IMR-90 (cell line): ENCODE results near the gene TNFRSF25. TPM values are rescaled to one million over a fixed set of nuclear protein-coding genes. Genes with fewer than 3 reads are reported as not detected.

Source experiments
- ATAC-seq: fragments of 200-7000 bp; cut with Tn5 transposase; 2 replicates; pipeline ENCODE4 v1.9.1; 2020; ENCODE audit warnings: low read depth, mild to moderate bottlenecking, moderate library complexity
- BruUV-seq: library from RNA; stranded (reverse); fragments of 400-500 nt; replicated peaks from 2 replicates; lab custom pipeline; 2021; lab: Mats Ljungman, UMichigan
- CTCF ChIA-PET: fragments of 300-600 bp; formaldehyde crosslinking; extraction: SDS; loops from one replicate; lab custom pipeline; 2021; ENCODE audit warnings: antibody characterized with exemption; lab: Yijun Ruan, JAX
- POLR2A ChIA-PET: fragments of 300-600 bp; sonication (Branson Sonifier 250); formaldehyde crosslinking; loops from one replicate; lab custom pipeline; 2022; ENCODE audit warnings: antibody characterized with exemption; ENCODE audit not compliant: unreplicated experiment; lab: Charles Lee
- DNase-seq: peaks from one replicate; pipeline ENCODE4 v3.0.0; 2013
- H2AFZ ChIP-seq: replicated peaks from 2 replicates; pipeline ENCODE3; 2013; ENCODE audit warnings: low read length, mild to moderate bottlenecking; ENCODE audit not compliant: poor library complexity
- H2AK5ac ChIP-seq: 2 replicates; pipeline ENCODE4 v1.6.1; 2013; ENCODE audit warnings: low read depth, low read length, inconsistent platforms
- H2AK9ac ChIP-seq: replicated peaks from 2 replicates; pipeline ENCODE3; 2013; ENCODE audit warnings: mild to moderate bottlenecking, low read depth, low read length, moderate library complexity; ENCODE audit not compliant: poor library complexity
- H2BK120ac ChIP-seq: 2 replicates; pipeline ENCODE4 v1.6.1; 2013; ENCODE audit warnings: low read depth, low read length, inconsistent platforms
- H2BK15ac ChIP-seq: 3 replicates; pipeline ENCODE4 v1.6.1; 2013; ENCODE audit warnings: low read depth, low read length, inconsistent platforms
- H2BK20ac ChIP-seq: 2 replicates; pipeline ENCODE4 v1.6.1; 2013; ENCODE audit warnings: low read depth, mild to moderate bottlenecking, inconsistent platforms, low read length, moderate library complexity
- H2BK5ac ChIP-seq: 2 replicates; pipeline ENCODE4 v1.6.1; 2013; ENCODE audit warnings: mild to moderate bottlenecking, low read depth, low read length, inconsistent platforms; ENCODE audit not compliant: poor library complexity, severe bottlenecking
- H3K14ac ChIP-seq: replicated peaks from 2 replicates; pipeline ENCODE4 v1.6.1; 2013; ENCODE audit warnings: low read depth, low read length, inconsistent platforms
- H3K18ac ChIP-seq: 2 replicates; pipeline ENCODE4 v1.6.1; 2013; ENCODE audit warnings: low read depth, low read length, control low read depth
- H3K23ac ChIP-seq: 2 replicates; pipeline ENCODE4 v1.6.1; 2013; ENCODE audit warnings: low read depth, low read length, inconsistent platforms
- H3K27ac ChIP-seq: 2 replicates; pipeline ENCODE4 v1.5.1; 2013; ENCODE audit warnings: mild to moderate bottlenecking, control low read depth, low read length; ENCODE audit not compliant: insufficient read depth
- H3K27me3 ChIP-seq: 2 replicates; pipeline ENCODE4 v1.6.1; 2013; ENCODE audit warnings: low read length; ENCODE audit not compliant: control insufficient read depth, insufficient read depth
- H3K36me3 ChIP-seq: 2 replicates; pipeline ENCODE4 v1.6.1; 2013; ENCODE audit warnings: low read length, mixed read lengths; ENCODE audit not compliant: control insufficient read depth, insufficient read depth
- H3K4ac ChIP-seq: 2 replicates; pipeline ENCODE4 v1.6.1; 2013; ENCODE audit warnings: low read depth, low read length, inconsistent platforms
- H3K4me1 ChIP-seq: 2 replicates; pipeline ENCODE4 v1.6.1; 2013; ENCODE audit warnings: low read length, mixed read lengths; ENCODE audit not compliant: control insufficient read depth, insufficient read depth
- H3K4me2 ChIP-seq: 2 replicates; pipeline ENCODE4 v1.6.1; 2013; ENCODE audit warnings: low read depth, mild to moderate bottlenecking, control low read depth, low read length, moderate library complexity
- H3K4me3 ChIP-seq: 2 replicates; pipeline ENCODE4 v1.5.1; 2013; ENCODE audit warnings: low read depth, mild to moderate bottlenecking, control low read depth, low read length, moderate library complexity; ENCODE audit not compliant: insufficient read depth
- H3K56ac ChIP-seq: 2 replicates; pipeline ENCODE4 v1.6.1; 2013; ENCODE audit warnings: low read length, inconsistent platforms; ENCODE audit not compliant: insufficient read depth; ENCODE audit errors: extremely low read depth
- H3K79me1 ChIP-seq, 2 experiments: 2 replicates each; pipeline ENCODE4 v1.6.1; 2013; ENCODE audit warnings: low read length in 2 of 2, inconsistent platforms in 1 of 2, low read depth in 1 of 2
- H3K9ac ChIP-seq: 2 replicates; pipeline ENCODE4 v1.6.1; 2013; ENCODE audit warnings: low read depth, low read length, control low read depth
- H3K9me1 ChIP-seq: 2 replicates; pipeline ENCODE4 v1.6.1; 2013; ENCODE audit warnings: low read length, inconsistent platforms; ENCODE audit not compliant: insufficient read depth
- H3K9me3 ChIP-seq: 2 replicates; pipeline ENCODE4 v1.6.1; 2013; ENCODE audit warnings: low read length; ENCODE audit not compliant: control insufficient read depth, insufficient read depth
- H4K20me1 ChIP-seq: 2 replicates; pipeline ENCODE4 v1.6.1; 2013; ENCODE audit warnings: low read length, inconsistent platforms; ENCODE audit not compliant: insufficient read depth
- H4K5ac ChIP-seq: 2 replicates; pipeline ENCODE4 v1.6.1; 2013; ENCODE audit warnings: mild to moderate bottlenecking, low read depth, low read length, control low read depth
- H4K8ac ChIP-seq, 2 experiments: 2 replicates each; pipeline ENCODE4 v1.6.1; 2013; ENCODE audit warnings: low read depth in 2 of 2, low read length in 2 of 2, control low read depth in 1 of 2, inconsistent platforms in 1 of 2
- H4K91ac ChIP-seq: 2 replicates; pipeline ENCODE4 v1.6.1; 2013; ENCODE audit warnings: low read depth, low read length, inconsistent platforms; ENCODE audit not compliant: insufficient read depth
- CEBPB ChIP-seq: IDR thresholded peaks from 2 replicates; pipeline ENCODE4 v1.6.1; 2012; ENCODE audit warnings: low read depth, low read length, improper control_type of control experiment
- CTCF ChIP-seq: conservative IDR thresholded peaks from 2 replicates; pipeline ENCODE4 v1.5.1; 2012; ENCODE audit warnings: mild to moderate bottlenecking, low read depth, low read length, improper control_type of control experiment
- FOS ChIP-seq: fragments of 150-350 bp; IDR thresholded peaks from 2 replicates; pipeline ENCODE4 v1.6.1; 2016; ENCODE audit warnings: low read depth, low read length
- MAFK ChIP-seq: IDR thresholded peaks from 2 replicates; pipeline ENCODE4 v1.6.1; 2012; ENCODE audit warnings: low read depth, low read length, improper control_type of control experiment
- MAZ ChIP-seq: IDR thresholded peaks from 2 replicates; pipeline ENCODE4 v1.6.1; 2012; ENCODE audit warnings: low read depth, mild to moderate bottlenecking, low read length, improper control_type of control experiment, moderate library complexity, borderline replicate concordance
- MXI1 ChIP-seq: IDR thresholded peaks from 2 replicates; pipeline ENCODE4 v1.6.1; 2012; ENCODE audit warnings: low read depth, mild to moderate bottlenecking, low read length, moderate library complexity, borderline replicate concordance
- NFE2L2 ChIP-seq: fragments of 150-350 bp; IDR thresholded peaks from 2 replicates; pipeline ENCODE4 v1.6.1; 2016; ENCODE audit warnings: low read depth, mild to moderate bottlenecking, low read length
- RAD21 ChIP-seq: IDR thresholded peaks from 2 replicates; pipeline ENCODE4 v1.6.1; 2012; ENCODE audit warnings: low read length, improper control_type of control experiment
- RCOR1 ChIP-seq: IDR thresholded peaks from 2 replicates; pipeline ENCODE4 v1.6.1; 2012; ENCODE audit warnings: mild to moderate bottlenecking, low read length, improper control_type of control experiment; ENCODE audit not compliant: insufficient replicate concordance
- RFX5 ChIP-seq: IDR thresholded peaks from 2 replicates; pipeline ENCODE4 v1.8.0; 2012; ENCODE audit warnings: low read depth, mild to moderate bottlenecking, low read length, moderate library complexity
- USF2 ChIP-seq: fragments of 150-350 bp; IDR thresholded peaks from 2 replicates; pipeline ENCODE4 v1.6.1; 2017; ENCODE audit warnings: mild to moderate bottlenecking, antibody characterized with exemption, low read length, low read depth
- WGBS, 2 experiments: methylation state at CpG; one replicate each; pipeline versions ENCODE4 v1.1.5 to v1.1.7; 2013; ENCODE audit warnings: missing lambda C conversion rate in 2 of 2; ENCODE audit not compliant: insufficient read length in 1 of 2; ENCODE audit errors: extremely low coverage in 2 of 2; 5-methylcytosine and 5-hydroxymethylcytosine counted together
- dilution Hi-C: fragments of 300-500 bp; cut with HindIII; formaldehyde crosslinking; loops from one replicate; pipeline ENCODE4 v1.14.3; 2018; ENCODE audit warnings: low sequenced_read_pairs; ENCODE audit not compliant: unreplicated experiment
- in situ Hi-C: fragments of 300-500 bp; cut with MboI; formaldehyde crosslinking; loops from 3 replicates; pipeline ENCODE4 v1.14.3; 2019; ENCODE audit warnings: low sequenced_read_pairs, inconsistent platforms, mixed read lengths
- intact Hi-C: fragments of 100-400 bp; cut with micrococcal nuclease; formaldehyde crosslinking; loops from 2 replicates; pipeline ENCODE4 v1.10.0; 2022
- polyA plus RNA-seq, 3 experiments: library from polyadenylated mRNA; depleted of rRNA; stranded (reverse); fragments of >200 nt; gene quantifications; 2 replicates each; pipeline ENCODE4 v1.2.3, GENCODE V29; 2012; ENCODE audit warnings: low replicate concordance in 1 of 3
- total RNA-seq: library from RNA; depleted of rRNA; stranded (reverse); fragments of >200 nt; gene quantifications from 2 replicates; pipeline ENCODE4 v1.2.3, GENCODE V29; 2012

TNFRSF25 gene
- total and polyA plus RNA-seq, 2 of the 4 experiments (the other 2 are of a cell fraction): 1.3 to 11.2 TPM

- H3K14ac ChIP-seq: no peak overlapping the region
- ChIA-PET POLR2A (no interaction called here), CTCF (no interaction called here)
- peaks cover 17% of the 10 kb centered on the region for H3K4me1 ChIP-seq
- no peak for DNase-seq
- H3K4ac ChIP-seq: no peak overlapping the region
- H3K23ac ChIP-seq: no peak overlapping the region
- no peak overlapping the region for H3K27ac ChIP-seq
- TF ChIP-seq MXI1 (no peak), CTCF (no peak), MAFK (no peak), RAD21 (no peak), RCOR1 (no peak), NFE2L2 (no peak), USF2 (no peak), RFX5 (no peak), FOS (no peak), CEBPB (no peak), MAZ (no peak)
- dilution Hi-C loops (no loop called here), in situ Hi-C loops (loop anchor here (10.0 kb wide), 1 partner anchor 148 kb away; no protein-coding TSS in a partner anchor), intact Hi-C loops (no loop called here)
- no peak overlapping the region for H4K8ac ChIP-seq
- BruUV-seq: no TSS peak
- peak overlapping the region; percentile 15 for H2AFZ ChIP-seq
- 0 out of 2 replicates have a peak overlapping the region, but pooled peaks have one; percentile 82 for H3K9ac ChIP-seq
- no peak for ATAC-seq
- no peak overlapping the region for H2BK15ac ChIP-seq
- H2BK120ac ChIP-seq: no peak overlapping the region
- H2BK5ac ChIP-seq: no peak overlapping the region
- peaks cover 0 to 8% of the 10 kb centered on the region in 2 experiments; a peak in 1 of 4 replicates for H3K79me1 ChIP-seq
- no CpG with 5 or more reads among the region's 13 CpGs for WGBS, 2 experiments
- H3K36me3 ChIP-seq: no peaks in the 10 kb centered on the region
- no peak overlapping the region for H3K18ac ChIP-seq
- H2BK20ac ChIP-seq: no peak overlapping the region
- no peak overlapping the region for H4K91ac ChIP-seq
- no peaks in the 10 kb centered on the region for H4K20me1 ChIP-seq
- peak overlapping the region; percentile 88 for H2AK9ac ChIP-seq
- H2AK5ac ChIP-seq: peak overlapping the region; percentile 2; the same call in 1 of the 2 replicates
- no peak overlapping the region for H4K5ac ChIP-seq
- H3K4me2 ChIP-seq: peak overlapping the region; percentile 89
- H3K27me3 ChIP-seq: peaks cover 6% of the 10 kb centered on the region
- no peaks in the 10 kb centered on the region for H3K9me3 ChIP-seq
- no peak overlapping the region for H3K56ac ChIP-seq
- peak overlapping the region; percentile 78 for H3K4me3 ChIP-seq
- H3K9me1 ChIP-seq: 0 out of 2 replicates have a peak, but pooled peaks cover 2% of the 10 kb centered on the region
These were observed 30.4 kb upstream of the TNFRSF25 start for GRCh38 chr1:6496365-6496721.
